Suprapubic skin (tissue), 4 donors: ENCODE measurements around the gene MYL5. TPM values are rescaled to one million over a fixed set of nuclear protein-coding genes. Genes with fewer than 3 reads are reported as not detected.

Experiments
- DNase-seq, 2 donors: peaks; one replicate each; pipeline ENCODE4 v3.0.0-alpha.2; 2019; ENCODE audit warnings: low spot score in 2 of 2
- H3K27ac ChIP-seq: fragments of 200-600 bp; sonication (generic); one replicate; pipeline ENCODE4 v1.5.1; 2019
- H3K27me3 ChIP-seq: fragments of 200-600 bp; sonication (generic); one replicate; pipeline ENCODE4 v1.5.1; 2019
- H3K36me3 ChIP-seq: fragments of 200-600 bp; sonication (generic); one replicate; pipeline ENCODE4 v1.5.1; 2019
- H3K4me1 ChIP-seq: fragments of 200-600 bp; sonication (generic); one replicate; pipeline ENCODE4 v1.5.1; 2019
- H3K4me3 ChIP-seq: fragments of 200-600 bp; sonication (generic); one replicate; pipeline ENCODE4 v1.5.1; 2019; ENCODE audit warnings: mild to moderate bottlenecking
- H3K9me3 ChIP-seq: fragments of 200-600 bp; sonication (generic); one replicate; pipeline ENCODE4 v1.5.1; 2019
- EP300 ChIP-seq: sonication (generic); formaldehyde crosslinking; IDR thresholded peaks from one replicate; pipeline ENCODE4 v1.6.1; 2017; ENCODE audit warnings: antibody characterized with exemption
- POLR2A ChIP-seq, 2 donors: fragments of 450-650 bp; IDR thresholded peaks; one replicate each; pipeline ENCODE4 v1.6.1; 2017; ENCODE audit warnings: antibody characterized with exemption in 2 of 2, mild to moderate bottlenecking in 2 of 2, moderate library complexity in 2 of 2
- POLR2AphosphoS5 ChIP-seq, 3 donors: sonication (generic); formaldehyde crosslinking; IDR thresholded peaks; one replicate each; pipeline ENCODE4 v1.6.1; 2017; ENCODE audit warnings: antibody characterized with exemption in 3 of 3
- whole genome bisulfite sequencing: methylation state at CpG from one replicate; pipeline ENCODE4 v1.1.5; 2018; 5-methylcytosine and 5-hydroxymethylcytosine counted together
- total RNA-seq, 4 donors: library from RNA; depleted of rRNA; stranded (reverse); fragments of >200 nt; gene quantifications; one replicate each; pipeline ENCODE4 v1.1.0, GENCODE V29; 2016
- TF ChIP-seq, protein P1 (sequence below), 2 donors: fragments of 200-600 bp in 1 of 2; fragments of 450-650 bp in 1 of 2; sonication (generic) in 1 of 2; IDR thresholded peaks; one replicate each; pipeline ENCODE4 v1.5.1; 2016 to 2019; ENCODE audit warnings: antibody characterized with exemption in 2 of 2, mild to moderate bottlenecking in 1 of 2, moderate library complexity in 1 of 2

MYL5 gene
- total RNA-seq, 4 donors from 2014 or later = 5.3 to 20.4 (median 10.5) TPM

DNA sequence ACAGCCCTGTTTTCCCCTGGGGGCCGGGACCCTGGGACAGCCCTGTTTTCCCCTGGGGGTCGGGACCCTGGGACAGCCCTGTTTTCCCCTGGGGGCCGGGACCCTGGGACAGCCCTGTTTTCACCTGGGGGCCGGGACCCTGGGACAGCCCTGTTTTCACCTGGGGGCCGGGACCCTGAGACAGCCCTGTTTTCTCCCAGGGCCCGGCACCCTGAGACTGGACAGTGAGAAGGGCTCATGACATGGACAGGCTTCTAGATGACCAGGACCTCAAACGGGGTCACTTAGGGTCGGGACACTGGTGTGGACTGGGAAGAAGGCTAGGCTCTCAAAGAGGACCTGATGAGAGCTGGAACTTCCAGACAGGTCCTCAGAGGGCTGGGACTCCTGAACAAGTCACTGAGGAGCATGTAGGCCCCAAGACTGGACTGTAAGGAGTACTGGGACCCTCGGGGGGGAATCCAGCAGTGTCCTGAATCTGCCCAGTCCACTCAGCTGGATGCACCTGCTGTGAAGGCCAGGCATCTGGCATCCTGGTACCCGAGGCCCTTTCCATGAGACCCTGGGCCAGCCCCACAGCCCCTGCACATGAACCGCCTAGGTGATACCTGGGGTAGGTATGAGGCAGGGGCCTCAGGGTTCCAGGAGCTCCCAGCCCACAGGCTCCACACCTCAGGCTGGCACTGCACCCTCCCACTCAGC is 33.7 kb downstream of the MYL5 start:
- TF ChIP-seq, protein P1, sequence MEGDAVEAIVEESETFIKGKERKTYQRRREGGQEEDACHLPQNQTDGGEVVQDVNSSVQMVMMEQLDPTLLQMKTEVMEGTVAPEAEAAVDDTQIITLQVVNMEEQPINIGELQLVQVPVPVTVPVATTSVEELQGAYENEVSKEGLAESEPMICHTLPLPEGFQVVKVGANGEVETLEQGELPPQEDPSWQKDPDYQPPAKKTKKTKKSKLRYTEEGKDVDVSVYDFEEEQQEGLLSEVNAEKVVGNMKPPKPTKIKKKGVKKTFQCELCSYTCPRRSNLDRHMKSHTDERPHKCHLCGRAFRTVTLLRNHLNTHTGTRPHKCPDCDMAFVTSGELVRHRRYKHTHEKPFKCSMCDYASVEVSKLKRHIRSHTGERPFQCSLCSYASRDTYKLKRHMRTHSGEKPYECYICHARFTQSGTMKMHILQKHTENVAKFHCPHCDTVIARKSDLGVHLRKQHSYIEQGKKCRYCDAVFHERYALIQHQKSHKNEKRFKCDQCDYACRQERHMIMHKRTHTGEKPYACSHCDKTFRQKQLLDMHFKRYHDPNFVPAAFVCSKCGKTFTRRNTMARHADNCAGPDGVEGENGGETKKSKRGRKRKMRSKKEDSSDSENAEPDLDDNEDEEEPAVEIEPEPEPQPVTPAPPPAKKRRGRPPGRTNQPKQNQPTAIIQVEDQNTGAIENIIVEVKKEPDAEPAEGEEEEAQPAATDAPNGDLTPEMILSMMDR (IDR thresholded peaks at IDR 0.05) = no peak
- no peak for TF ChIP-seq POLR2AphosphoS5 (IDR thresholded peaks at IDR 0.05)
- no peak for TF ChIP-seq EP300
- no peak for TF ChIP-seq POLR2A (IDR thresholded peaks at IDR 0.05)
- no peaks in the 10 kb centered on the region for H3K36me3 ChIP-seq
- peaks cover 66% of the 10 kb centered on the region for H3K4me1 ChIP-seq
- 80% methylated on average over 2 of the region's 11 CpGs for WGBS
- peak overlapping the region; percentile 96 for H3K4me3 ChIP-seq
- peak in 1 of 2 donors; percentile 80 for DNase-seq
- no peak overlapping the region for H3K27ac ChIP-seq
- H3K27me3 ChIP-seq = no peaks in the 10 kb centered on the region
- H3K9me3 ChIP-seq = no peaks in the 10 kb centered on the region

DNA sequence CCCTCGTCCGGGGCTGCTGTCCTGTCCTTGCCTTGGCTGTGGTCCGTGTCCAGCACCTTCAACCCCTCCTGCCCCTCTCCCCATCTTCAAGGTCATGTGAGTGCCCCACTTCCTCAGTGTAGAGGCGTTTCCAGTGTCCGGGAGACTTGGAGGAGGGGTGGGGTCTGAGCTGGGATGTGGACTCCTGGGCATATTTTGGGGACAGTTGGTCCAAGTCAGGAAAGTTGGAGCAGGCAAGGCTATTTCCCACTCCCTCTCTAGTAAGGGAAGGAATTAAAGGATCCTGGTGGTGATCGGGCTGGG is 34.2 kb downstream of the MYL5 start:
- DNase-seq = peak in 1 of 2 donors; percentile 69
- 79% methylated on average over 6 of the region's 6 CpGs for WGBS
- Histone ChIP-seq H3K4me3 (no peak overlapping the region), H3K9me3 (no peaks in the 10 kb centered on the region), H3K27ac (no peak overlapping the region), H3K4me1 (peaks cover 64% of the 10 kb centered on the region), H3K27me3 (no peaks in the 10 kb centered on the region), H3K36me3 (no peaks in the 10 kb centered on the region)
- TF ChIP-seq POLR2A (IDR thresholded peaks at IDR 0.05) (no peak), POLR2AphosphoS5 (IDR thresholded peaks at IDR 0.05) (no peak), EP300 (no peak)
- TF ChIP-seq, protein P1 (IDR thresholded peaks at IDR 0.05) = no peak

DNA sequence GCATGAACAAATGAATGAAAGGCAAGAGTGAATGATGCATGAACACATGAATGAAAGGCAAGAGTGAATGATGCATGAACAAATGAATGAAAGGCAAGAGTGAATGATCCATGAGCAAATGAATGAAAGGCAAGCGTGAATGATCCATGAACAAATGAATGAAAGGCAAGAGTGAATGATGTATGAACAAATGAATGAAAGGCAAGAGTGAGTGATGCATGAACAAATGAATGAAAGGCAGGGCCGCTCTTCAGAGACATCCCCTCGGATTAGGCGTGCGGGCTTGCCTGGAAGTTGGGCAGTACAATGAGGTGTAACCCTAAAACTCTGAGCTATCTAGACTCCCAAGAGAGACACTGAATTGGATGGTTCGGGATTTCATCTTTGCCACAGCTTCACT is 35.0 kb downstream of the MYL5 start:
- Histone ChIP-seq H3K4me1 (peaks cover 56% of the 10 kb centered on the region), H3K9me3 (no peaks in the 10 kb centered on the region), H3K27me3 (no peaks in the 10 kb centered on the region), H3K27ac (no peak overlapping the region), H3K4me3 (no peak overlapping the region), H3K36me3 (no peaks in the 10 kb centered on the region)
- 90% methylated on average over 6 of the region's 6 CpGs for WGBS
- DNase-seq = no peak
- TF ChIP-seq, protein P1 (IDR thresholded peaks at IDR 0.05) = no peak
- TF ChIP-seq POLR2AphosphoS5 (IDR thresholded peaks at IDR 0.05) = no peak

DNA sequence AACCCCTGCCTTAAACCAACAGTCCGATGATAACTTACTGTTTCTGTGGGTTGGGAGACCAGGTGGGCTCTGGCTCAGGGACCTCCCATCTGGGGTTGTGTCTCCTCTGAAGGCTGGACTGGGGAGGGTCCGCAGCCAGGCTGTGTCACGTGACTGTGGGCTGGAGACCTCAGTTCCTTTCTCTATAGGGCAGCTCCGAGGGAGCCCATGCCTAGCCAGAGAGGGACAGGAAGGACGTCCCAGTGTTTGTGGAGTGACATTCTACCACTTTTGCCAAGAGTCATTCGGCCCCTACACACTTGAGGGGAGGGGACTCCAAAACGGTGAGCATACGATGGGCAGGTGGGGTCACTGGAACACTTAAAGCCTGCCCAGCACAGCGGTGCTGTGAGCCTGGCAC is 35.8 kb downstream of the MYL5 start:
- no peak for TF ChIP-seq POLR2AphosphoS5 (IDR thresholded peaks at IDR 0.05)
- TF ChIP-seq EP300 = no peak
- TF ChIP-seq, protein P1 (IDR thresholded peaks at IDR 0.05) = no peak
- no peak for TF ChIP-seq POLR2A (IDR thresholded peaks at IDR 0.05)
- H3K27ac ChIP-seq = no peak overlapping the region
- H3K27me3 ChIP-seq = no peaks in the 10 kb centered on the region
- 65% methylated on average over 9 of the region's 9 CpGs for WGBS
- H3K4me3 ChIP-seq = no peak overlapping the region
- H3K9me3 ChIP-seq = no peaks in the 10 kb centered on the region
- H3K36me3 ChIP-seq = no peaks in the 10 kb centered on the region
- DNase-seq = no peak
- peaks cover 48% of the 10 kb centered on the region for H3K4me1 ChIP-seq

DNA sequence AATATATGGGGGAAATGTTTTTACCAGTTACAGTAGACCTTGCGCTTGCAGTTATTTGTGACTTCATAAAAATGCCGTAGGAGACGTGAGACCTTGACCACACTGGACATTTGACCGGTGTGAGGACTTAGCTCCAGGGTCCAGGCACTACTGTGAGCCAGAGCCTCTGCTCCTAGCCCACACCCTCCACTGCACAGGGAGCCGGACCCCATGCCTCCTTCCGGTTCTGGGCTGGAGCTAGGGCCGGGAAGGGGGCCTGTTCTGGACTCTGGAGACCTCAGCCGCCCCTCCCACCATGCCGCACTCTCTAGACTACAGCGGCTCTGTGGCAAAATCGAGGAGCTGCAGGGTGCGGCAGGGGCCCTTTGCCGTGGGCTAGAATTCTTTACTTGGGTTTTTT is 36.6 kb downstream of the MYL5 start:
- H3K9me3 ChIP-seq = no peaks in the 10 kb centered on the region
- H3K4me3 ChIP-seq = no peak overlapping the region
- WGBS = 80% methylated on average over 13 of the region's 13 CpGs
- H3K4me1 ChIP-seq = peaks cover 46% of the 10 kb centered on the region
- DNase-seq = peak in 1 of 2 donors; percentile 77
- TF ChIP-seq, protein P1 (IDR thresholded peaks at IDR 0.05) = no peak
- TF ChIP-seq POLR2AphosphoS5 (IDR thresholded peaks at IDR 0.05) (no peak), EP300 (no peak), POLR2A (IDR thresholded peaks at IDR 0.05) (no peak)
- H3K36me3 ChIP-seq = no peaks in the 10 kb centered on the region
- no peak overlapping the region for H3K27ac ChIP-seq
- H3K27me3 ChIP-seq = no peaks in the 10 kb centered on the region
